Colonic mucosa (tissue), 4 donors: ENCODE results near the gene C4BPB. TPM values are rescaled to one million over a fixed set of nuclear protein-coding genes. Genes with fewer than 3 reads are reported as not detected.

Source experiments
- DNase-seq: peaks from one replicate; pipeline ENCODE4 v3.0.0-alpha.2; 2020
- H3K27ac ChIP-seq: fragments of 200-600 bp; one replicate; pipeline ENCODE4 v1.8.0; 2021
- H3K27me3 ChIP-seq: fragments of 200-600 bp; one replicate; pipeline ENCODE4 v1.8.0; 2021
- H3K36me3 ChIP-seq: fragments of 200-600 bp; one replicate; pipeline ENCODE4 v1.8.0; 2021
- H3K4me1 ChIP-seq: fragments of 200-600 bp; one replicate; pipeline ENCODE4 v1.8.0; 2021; ENCODE audit warnings: mild to moderate bottlenecking
- H3K4me3 ChIP-seq: fragments of 200-600 bp; one replicate; pipeline ENCODE4 v1.8.0; 2021
- H3K9ac ChIP-seq, 2 donors: one replicate each; pipeline ENCODE4 v1.7.0; 2013; ENCODE audit warnings: control low read depth in 2 of 2, low read depth in 2 of 2, low read length in 2 of 2
- H3K9me3 ChIP-seq: fragments of 200-600 bp; one replicate; pipeline ENCODE4 v1.8.0; 2021
- intact Hi-C: fragments of 100-400 bp; cut with DNase I; formaldehyde crosslinking; loops from one replicate; pipeline ENCODE4 v1.14.1; 2022
- total RNA-seq, 2 donors: library from RNA; stranded (reverse); fragmentation: NEBNext Ultra II Directional in 1 of 2; extraction: Animal tissue kit (Norgen Biotek cat#: 25700) in 1 of 2; gene quantifications; one replicate each; pipeline ENCODE4 v1.2.1, GENCODE V29; 2021
- TF ChIP-seq, protein P1 (sequence below): fragments of 200-600 bp; IDR thresholded peaks from one replicate; pipeline ENCODE4 v1.8.0; 2022; ENCODE audit warnings: antibody characterized with exemption, mild to moderate bottlenecking
- donor health status: healthy.
- donor health status: DM: no; HTN: no; CAD: no.
- donor health status: DM: no; HTN: no; CAD: no.

The C4BPB gene
- total RNA-seq, 2 donors from 2014 or later = 5.0 to 9.6 TPM

DNA sequence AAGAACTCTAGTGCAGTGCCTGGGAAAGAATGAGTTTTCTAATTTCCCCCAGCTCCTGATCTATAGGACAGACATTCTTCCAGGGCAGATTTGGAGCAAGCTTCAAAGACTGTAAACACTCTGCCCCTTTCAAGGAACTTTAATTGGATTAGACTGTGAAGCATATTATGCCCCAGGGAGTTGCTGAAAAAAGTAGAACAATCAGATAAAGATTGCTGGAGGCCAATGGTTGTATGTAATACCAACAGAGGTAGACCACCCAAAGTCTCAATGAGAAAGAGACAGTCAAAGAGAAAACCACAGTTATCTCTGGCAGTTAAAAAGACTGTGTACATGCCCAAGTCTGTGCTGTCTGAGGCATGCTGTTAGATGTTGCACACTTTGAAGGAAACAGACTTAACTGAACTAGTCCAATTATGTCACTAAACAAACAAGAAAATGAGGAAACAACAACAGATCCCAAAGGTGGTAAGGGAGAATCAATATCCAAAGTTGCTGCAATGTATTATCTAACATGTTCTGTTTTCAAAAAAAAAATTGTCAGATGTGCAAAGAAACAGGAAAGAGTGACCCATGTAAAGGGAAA lies 39.8 kb downstream of the C4BPB start:
- no peak overlapping the region for H3K27ac ChIP-seq
- TF ChIP-seq, protein P1, sequence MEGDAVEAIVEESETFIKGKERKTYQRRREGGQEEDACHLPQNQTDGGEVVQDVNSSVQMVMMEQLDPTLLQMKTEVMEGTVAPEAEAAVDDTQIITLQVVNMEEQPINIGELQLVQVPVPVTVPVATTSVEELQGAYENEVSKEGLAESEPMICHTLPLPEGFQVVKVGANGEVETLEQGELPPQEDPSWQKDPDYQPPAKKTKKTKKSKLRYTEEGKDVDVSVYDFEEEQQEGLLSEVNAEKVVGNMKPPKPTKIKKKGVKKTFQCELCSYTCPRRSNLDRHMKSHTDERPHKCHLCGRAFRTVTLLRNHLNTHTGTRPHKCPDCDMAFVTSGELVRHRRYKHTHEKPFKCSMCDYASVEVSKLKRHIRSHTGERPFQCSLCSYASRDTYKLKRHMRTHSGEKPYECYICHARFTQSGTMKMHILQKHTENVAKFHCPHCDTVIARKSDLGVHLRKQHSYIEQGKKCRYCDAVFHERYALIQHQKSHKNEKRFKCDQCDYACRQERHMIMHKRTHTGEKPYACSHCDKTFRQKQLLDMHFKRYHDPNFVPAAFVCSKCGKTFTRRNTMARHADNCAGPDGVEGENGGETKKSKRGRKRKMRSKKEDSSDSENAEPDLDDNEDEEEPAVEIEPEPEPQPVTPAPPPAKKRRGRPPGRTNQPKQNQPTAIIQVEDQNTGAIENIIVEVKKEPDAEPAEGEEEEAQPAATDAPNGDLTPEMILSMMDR = no peak
- H3K9ac ChIP-seq = no peak overlapping the region
- H3K27me3 ChIP-seq = no peaks in the 10 kb centered on the region
- no peaks in the 10 kb centered on the region for H3K36me3 ChIP-seq
- no peaks in the 10 kb centered on the region for H3K4me1 ChIP-seq
- intact Hi-C loops = no loop called here
- no peak overlapping the region for H3K4me3 ChIP-seq
- no peaks in the 10 kb centered on the region for H3K9me3 ChIP-seq
- no peak for DNase-seq

DNA sequence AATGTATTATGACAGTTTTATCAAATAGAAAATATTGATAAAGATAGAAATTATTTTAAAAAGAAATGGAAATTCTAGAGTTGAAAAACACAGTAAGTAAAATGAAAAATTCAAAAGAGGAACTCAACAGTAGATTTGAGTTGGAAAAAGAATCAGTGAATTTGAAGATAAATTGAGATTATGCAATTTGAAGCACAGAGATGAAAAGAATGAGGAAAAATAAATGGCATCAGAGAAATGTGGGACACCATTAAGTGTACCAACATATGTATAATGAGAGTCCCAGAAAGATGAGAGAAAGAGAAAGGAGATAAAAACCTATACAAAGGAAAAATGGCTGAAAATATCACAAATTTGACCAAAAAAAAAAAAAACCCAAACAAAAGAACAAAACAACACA lies 40.4 kb downstream of the C4BPB start:
- Histone ChIP-seq H3K9ac (no peak overlapping the region), H3K27me3 (no peaks in the 10 kb centered on the region), H3K9me3 (no peaks in the 10 kb centered on the region), H3K36me3 (no peaks in the 10 kb centered on the region), H3K4me1 (no peaks in the 10 kb centered on the region), H3K27ac (no peak overlapping the region), H3K4me3 (no peak overlapping the region)
- TF ChIP-seq, protein P1 = no peak
- DNase-seq = no peak
- intact Hi-C loops = no loop called here

- DNase-seq = no peak
- H3K4me3 ChIP-seq = no peak overlapping the region
- intact Hi-C loops = no loop called here
- H3K9me3 ChIP-seq = no peaks in the 10 kb centered on the region
- no peaks in the 10 kb centered on the region for H3K27me3 ChIP-seq
- no peak overlapping the region for H3K9ac ChIP-seq
- no peaks in the 10 kb centered on the region for H3K4me1 ChIP-seq
- TF ChIP-seq, protein P1 = no peak
- no peak overlapping the region for H3K27ac ChIP-seq
- no peaks in the 10 kb centered on the region for H3K36me3 ChIP-seq
These were observed 41.8 kb downstream of the C4BPB start for GRCh38 chr1:207130252-207131036.

DNA sequence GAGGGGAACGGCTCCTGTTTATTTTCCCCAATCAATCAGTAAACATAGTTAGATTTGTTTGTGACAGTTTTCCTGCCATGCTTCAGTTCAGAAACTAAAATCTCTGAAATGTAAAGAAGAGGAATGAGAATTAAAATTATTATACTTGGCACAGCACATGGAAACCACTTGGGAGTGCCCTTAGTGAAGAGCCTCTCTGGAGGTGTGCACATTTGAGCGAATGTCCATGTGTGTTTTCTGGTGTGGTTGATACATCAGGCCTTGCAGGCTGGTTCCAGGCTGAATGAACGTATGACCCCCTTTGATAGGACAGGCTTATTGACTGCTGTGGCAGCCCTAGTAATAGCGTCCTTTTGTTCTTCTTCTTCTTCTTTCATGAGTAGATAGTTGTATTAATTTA lies 42.5 kb downstream of the C4BPB start:
- intact Hi-C loops = no loop called here
- Histone ChIP-seq H3K9me3 (no peaks in the 10 kb centered on the region), H3K9ac (no peak overlapping the region), H3K27ac (no peak overlapping the region), H3K4me1 (no peaks in the 10 kb centered on the region), H3K36me3 (no peaks in the 10 kb centered on the region), H3K27me3 (no peaks in the 10 kb centered on the region), H3K4me3 (no peak overlapping the region)
- DNase-seq = no peak
- TF ChIP-seq, protein P1 = no peak

DNA sequence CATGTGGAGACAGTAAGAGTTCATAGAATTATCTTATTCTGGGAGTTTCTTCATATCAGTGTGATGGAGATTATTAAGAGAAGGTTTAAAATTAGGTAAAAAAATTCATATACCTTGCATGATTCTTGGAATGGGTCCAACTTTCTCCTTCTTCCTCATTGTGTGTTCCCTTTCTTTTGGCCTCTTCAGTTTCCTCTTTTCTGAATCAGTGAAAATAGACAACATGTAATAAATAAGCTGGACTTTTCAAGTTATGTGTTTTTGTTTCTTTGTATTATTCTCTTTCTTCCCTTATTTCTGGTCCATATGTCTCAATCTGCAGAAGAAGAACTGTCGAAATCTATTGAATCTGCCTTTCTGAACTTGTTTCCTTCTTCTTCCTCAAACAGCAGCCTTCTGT lies 45.9 kb downstream of the C4BPB start:
- intact Hi-C loops = no loop called here
- TF ChIP-seq, protein P1 = no peak
- Histone ChIP-seq H3K4me1 (no peaks in the 10 kb centered on the region), H3K27ac (no peak overlapping the region), H3K9ac (no peak overlapping the region), H3K36me3 (no peaks in the 10 kb centered on the region), H3K9me3 (no peaks in the 10 kb centered on the region), H3K4me3 (no peak overlapping the region), H3K27me3 (no peaks in the 10 kb centered on the region)
- DNase-seq = no peak
